KMS-11 (cell line): ENCODE data around the gene RAB37.

Source experiments
- H2AFZ ChIP-seq: fragments of 200-600 bp; sonication (generic); 2 replicates; pipeline ENCODE4 v1.6.1; 2016; ENCODE audit warnings: antibody characterized with exemption, mixed run types, low read depth
- H3K27ac ChIP-seq: fragments of 200-600 bp; sonication (generic); 2 replicates; pipeline ENCODE4 v1.6.1; 2016; ENCODE audit warnings: mild to moderate bottlenecking, mixed run types
- H3K27me3 ChIP-seq: fragments of 200-600 bp; sonication (generic); 2 replicates; pipeline ENCODE4 v1.6.1; 2017; ENCODE audit warnings: mild to moderate bottlenecking, low read depth, mixed run types, moderate library complexity; ENCODE audit not compliant: insufficient read depth
- H3K36me3 ChIP-seq: fragments of 200-600 bp; sonication (generic); 2 replicates; pipeline ENCODE4 v1.6.1; 2017; ENCODE audit warnings: mild to moderate bottlenecking, mixed run types; ENCODE audit not compliant: insufficient read depth
- H3K4me1 ChIP-seq: fragments of 200-600 bp; sonication (generic); 2 replicates; pipeline ENCODE4 v1.6.1; 2016; ENCODE audit warnings: mild to moderate bottlenecking, low read depth, mixed run types; ENCODE audit not compliant: poor library complexity, severe bottlenecking
- H3K4me2 ChIP-seq: fragments of 200-600 bp; sonication (generic); 2 replicates; pipeline ENCODE4 v1.7.0; 2016; ENCODE audit warnings: mild to moderate bottlenecking, mixed run types
- H3K4me3 ChIP-seq: fragments of 200-600 bp; sonication (generic); IDR thresholded peaks from 2 replicates; pipeline ENCODE4 v1.6.1; 2017; ENCODE audit warnings: low read depth, low read length, mixed read lengths; ENCODE audit not compliant: insufficient read depth
- H3K79me2 ChIP-seq: fragments of 200-600 bp; sonication (generic); 2 replicates; pipeline ENCODE4 v1.6.1; 2016; ENCODE audit warnings: low read depth, mixed run types; ENCODE audit not compliant: insufficient read depth
- H3K9ac ChIP-seq: fragments of 200-600 bp; sonication (generic); 2 replicates; pipeline ENCODE4 v1.6.1; 2016; ENCODE audit warnings: mild to moderate bottlenecking, mixed run types
- H4K20me1 ChIP-seq: fragments of 200-600 bp; sonication (generic); 2 replicates; pipeline ENCODE4 v1.6.1; 2016; ENCODE audit warnings: mild to moderate bottlenecking, mixed run types; ENCODE audit not compliant: insufficient read depth
- CTCF ChIP-seq: fragments of 200-600 bp; sonication (generic); conservative IDR thresholded peaks from 2 replicates; pipeline ENCODE4 v1.6.1; 2017; ENCODE audit warnings: low read depth, mild to moderate bottlenecking, antibody characterized with exemption, low read length, moderate library complexity, mixed read lengths

Gene RAB37

GRCh38 chr17:74779948-74780400 lies 42.9 kb downstream of the RAB37 start:
- Histone ChIP-seq H4K20me1 (no peaks in the 10 kb centered on the region), H3K4me2 (no peak overlapping the region), H3K27ac (no peak overlapping the region; the same call in 1 of the 2 replicates), H3K4me3 (no peak overlapping the region), H3K79me2 (peaks cover 18% of the 10 kb centered on the region), H3K36me3 (no peaks in the 10 kb centered on the region), H3K9ac (no peak overlapping the region), H3K4me1 (peaks cover 34% of the 10 kb centered on the region), H2AFZ (no peak overlapping the region), H3K27me3 (no peaks in the 10 kb centered on the region)
- TF ChIP-seq CTCF: no peak

DNA sequence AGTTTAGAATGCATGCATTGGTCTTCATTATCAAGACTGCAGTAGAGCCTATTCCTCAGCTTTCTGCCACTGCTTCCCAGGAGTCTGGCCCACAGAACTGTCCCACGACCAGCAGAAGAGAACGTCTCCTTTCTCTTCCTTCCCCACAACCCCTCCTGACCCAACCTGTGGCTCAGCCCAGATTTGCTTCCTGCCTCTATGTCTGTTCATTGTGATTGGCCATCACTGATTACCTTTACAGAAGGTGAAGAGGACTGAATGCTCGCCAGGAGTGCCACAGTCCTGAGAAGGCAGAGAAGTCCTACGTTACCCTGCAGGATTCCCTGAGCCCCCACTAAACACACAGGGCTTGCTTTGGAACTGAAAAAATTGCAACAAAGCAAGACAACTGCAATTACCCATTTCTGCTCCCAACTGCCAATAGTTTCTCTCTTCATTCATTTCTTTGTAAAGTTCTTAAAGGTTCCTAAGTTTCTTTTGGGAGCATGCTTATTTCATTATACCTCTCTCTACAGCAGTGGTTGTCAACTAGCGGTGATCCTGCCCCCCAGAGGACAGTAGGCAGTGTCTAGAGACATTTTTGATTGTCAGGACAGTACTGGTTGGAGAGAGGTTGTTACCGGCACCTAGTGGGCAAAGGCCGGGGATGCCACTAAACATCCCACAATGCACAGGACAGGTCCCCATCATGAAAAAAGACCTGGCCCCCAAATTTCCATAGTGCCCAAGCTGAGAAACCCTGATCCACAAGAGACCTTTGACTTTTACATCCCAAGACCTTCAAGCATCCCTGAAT lies 43.6 kb downstream of the RAB37 start:
- no peaks in the 10 kb centered on the region for H3K27me3 ChIP-seq
- peaks cover 11% of the 10 kb centered on the region for H3K79me2 ChIP-seq
- H3K4me2 ChIP-seq: no peak overlapping the region
- no peaks in the 10 kb centered on the region for H4K20me1 ChIP-seq
- no peak overlapping the region for H2AFZ ChIP-seq
- TF ChIP-seq CTCF: peak; percentile 72
- no peak overlapping the region for H3K27ac ChIP-seq
- H3K4me1 ChIP-seq: peaks cover 28% of the 10 kb centered on the region
- no peaks in the 10 kb centered on the region for H3K36me3 ChIP-seq
- no peak overlapping the region for H3K4me3 ChIP-seq
- no peak overlapping the region for H3K9ac ChIP-seq

DNA sequence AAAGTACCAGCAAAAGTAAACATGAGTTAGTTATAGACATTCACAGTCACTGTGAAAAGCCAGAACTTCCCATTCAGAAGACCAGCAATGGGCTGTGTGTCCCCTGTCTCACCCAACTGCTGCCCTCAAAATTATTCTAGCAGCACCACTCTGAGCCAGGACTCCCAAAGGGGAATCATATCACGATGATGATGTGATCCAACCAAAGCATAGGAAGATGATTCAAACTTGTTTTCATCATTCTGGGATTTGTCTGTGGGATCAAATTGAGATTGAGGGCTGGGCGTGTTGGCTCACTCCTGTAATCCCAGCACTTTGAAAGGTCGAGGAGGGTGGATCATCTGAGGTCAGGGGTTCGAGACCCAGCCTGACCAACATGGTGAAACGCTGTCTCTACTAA lies 45.5 kb downstream of the RAB37 start:
- Histone ChIP-seq H3K4me1 (peaks cover 16% of the 10 kb centered on the region), H3K79me2 (no peaks in the 10 kb centered on the region; the same call in 1 of the 2 replicates), H3K9ac (no peak overlapping the region), H4K20me1 (no peaks in the 10 kb centered on the region), H3K27ac (no peak overlapping the region), H3K4me3 (no peak overlapping the region), H3K36me3 (no peaks in the 10 kb centered on the region), H2AFZ (no peak overlapping the region), H3K4me2 (no peak overlapping the region), H3K27me3 (no peaks in the 10 kb centered on the region)
- no peak for TF ChIP-seq CTCF

DNA sequence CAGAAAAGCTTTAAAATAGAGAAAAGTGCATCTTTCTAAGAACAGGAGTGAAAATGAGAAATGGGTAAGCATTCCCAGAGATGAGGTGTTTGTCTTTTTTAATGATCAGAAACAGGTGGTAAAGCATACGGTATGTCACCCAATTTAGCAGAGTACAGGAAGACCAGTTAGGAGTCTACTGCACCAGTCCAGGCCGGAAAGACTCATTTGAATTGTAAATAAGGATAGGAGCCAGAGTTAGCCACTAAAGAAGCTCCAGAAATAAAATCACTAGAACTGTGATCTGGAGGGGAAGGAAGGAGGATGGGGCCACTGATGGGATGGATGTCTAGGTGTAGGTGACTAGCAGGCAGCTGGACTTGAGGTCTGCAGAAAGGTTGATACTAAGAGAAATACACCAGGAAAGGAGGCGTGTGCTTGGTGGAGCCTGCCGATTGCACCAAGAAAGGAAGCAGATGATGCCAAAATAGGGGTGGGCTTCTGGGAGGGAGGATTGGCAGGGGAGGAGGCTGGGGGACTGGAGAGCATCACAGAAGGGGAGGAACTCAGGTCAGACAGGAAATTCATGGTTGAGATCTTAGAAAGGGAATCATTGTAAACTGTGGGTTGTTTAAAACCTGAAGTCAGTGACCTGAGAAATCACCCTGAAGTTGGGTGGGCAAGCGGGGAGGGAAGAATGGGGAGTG lies 47.2 kb downstream of the RAB37 start:
- TF ChIP-seq CTCF: no peak
- no peaks in the 10 kb centered on the region for H3K79me2 ChIP-seq
- H2AFZ ChIP-seq: no peak overlapping the region
- peaks cover 16% of the 10 kb centered on the region for H3K4me1 ChIP-seq
- H3K4me3 ChIP-seq: no peak overlapping the region
- no peaks in the 10 kb centered on the region for H3K36me3 ChIP-seq
- no peaks in the 10 kb centered on the region for H3K27me3 ChIP-seq
- H3K4me2 ChIP-seq: no peak overlapping the region
- H3K27ac ChIP-seq: no peak overlapping the region
- no peaks in the 10 kb centered on the region for H4K20me1 ChIP-seq
- H3K9ac ChIP-seq: no peak overlapping the region
